CD4-positive, alpha-beta T cell treated with Interferon alpha-2 for 1 hour (primary cell): ENCODE measurements around the gene GOLM1.
A peak's percentile ranks its signal among the peaks of the same experiment; 100 is the strongest.
"Not testable (repeated sequence)": the region's sequence is repeated elsewhere in the genome, so short reads cannot be mapped to it uniquely, and the experiment has no call there.

Source experiments
- DNase-seq, 2 donors: peaks; one replicate each; pipeline ENCODE4 v3.0.0-alpha.2; 2020 to 2022

GOLM1 gene

DNA sequence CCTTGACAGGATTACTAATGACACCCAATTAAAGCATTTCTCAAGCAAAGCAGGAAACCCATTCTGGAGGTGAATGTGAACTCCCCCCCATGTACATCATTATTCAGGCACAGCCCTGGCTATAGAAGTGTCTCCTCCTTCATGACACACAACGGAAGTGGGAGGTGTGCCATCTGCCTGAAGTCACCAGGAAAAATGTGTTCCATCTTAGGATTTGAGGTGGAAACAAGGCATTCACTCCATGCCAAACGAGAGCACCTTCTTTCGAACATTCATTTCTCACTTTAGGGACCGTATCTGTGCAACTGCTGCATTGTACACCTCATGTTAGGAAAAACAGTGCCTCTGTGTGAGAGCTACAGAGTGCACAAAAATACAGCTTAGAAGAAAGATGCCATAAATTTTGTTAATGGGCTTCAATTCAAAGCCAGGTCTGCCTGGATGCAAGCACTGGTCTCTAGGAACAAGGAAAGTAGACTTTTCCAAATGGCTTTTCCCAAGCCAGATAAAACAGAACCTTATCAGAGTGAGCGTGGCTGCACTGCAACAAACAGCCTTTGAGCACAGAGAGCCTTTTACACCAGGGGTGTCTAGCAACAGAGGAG is 19.4 kb downstream of the GOLM1 start:
- no peak for DNase-seq

DNA sequence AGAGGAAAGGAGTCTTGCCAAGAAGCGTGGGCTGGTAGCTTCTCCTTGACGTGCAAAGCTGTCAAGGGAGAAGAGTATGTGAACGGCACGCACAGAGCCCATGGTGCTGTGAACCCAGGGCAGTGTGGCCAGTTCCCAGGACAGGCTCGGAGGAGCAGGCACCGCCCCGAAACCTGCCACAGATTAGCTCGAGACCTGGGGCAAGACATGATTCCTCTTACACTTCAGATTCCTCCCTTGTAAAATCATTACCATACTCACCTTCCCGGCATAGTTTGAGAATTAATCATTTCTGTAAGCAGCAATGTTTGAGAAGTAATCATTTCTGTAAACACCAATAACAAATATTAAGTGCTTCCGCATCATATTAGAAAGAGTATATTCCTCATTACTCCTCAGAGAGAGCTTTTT is 19.9 kb downstream of the GOLM1 start:
- no peak for DNase-seq

DNA sequence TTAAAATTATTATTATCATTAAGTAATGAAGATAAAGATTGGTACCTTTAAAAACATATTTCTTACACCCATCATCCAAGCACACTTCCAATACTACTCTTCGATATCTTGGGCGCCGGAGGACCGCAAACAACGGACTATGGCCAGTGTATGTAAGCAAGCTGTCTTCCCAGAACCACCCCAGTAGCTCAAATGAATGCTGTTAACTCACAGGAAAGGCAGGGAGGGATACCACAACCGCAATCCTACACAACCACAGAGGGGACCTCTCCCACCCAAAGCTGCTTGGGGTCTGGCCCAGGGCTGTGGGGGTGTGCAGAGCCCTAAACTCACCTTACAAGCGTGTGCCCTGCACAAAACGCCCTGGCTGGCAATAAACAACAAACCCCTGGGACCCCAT is 20.6 kb downstream of the GOLM1 start:
- no peak for DNase-seq

DNA sequence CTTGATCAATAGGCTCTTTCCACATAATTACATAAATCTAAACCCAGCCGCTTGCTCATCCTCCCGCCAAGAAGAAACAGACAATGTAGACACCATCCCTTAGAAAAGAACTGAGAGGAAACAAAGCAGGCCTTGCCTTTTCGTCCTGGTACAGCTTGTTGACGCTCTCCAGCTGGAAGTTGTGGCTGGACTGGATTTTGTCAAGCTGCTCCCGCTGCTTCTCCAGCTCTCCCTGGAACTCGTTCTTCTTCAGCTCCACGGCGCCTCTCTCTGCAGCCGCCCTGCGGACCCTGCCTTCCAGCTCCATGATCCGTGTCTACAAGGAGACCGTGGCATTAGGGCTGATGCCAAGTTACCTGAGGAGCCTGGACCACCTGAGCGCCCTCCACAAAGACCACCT is 22.1 kb downstream of the GOLM1 start:
- no peak for DNase-seq

DNA sequence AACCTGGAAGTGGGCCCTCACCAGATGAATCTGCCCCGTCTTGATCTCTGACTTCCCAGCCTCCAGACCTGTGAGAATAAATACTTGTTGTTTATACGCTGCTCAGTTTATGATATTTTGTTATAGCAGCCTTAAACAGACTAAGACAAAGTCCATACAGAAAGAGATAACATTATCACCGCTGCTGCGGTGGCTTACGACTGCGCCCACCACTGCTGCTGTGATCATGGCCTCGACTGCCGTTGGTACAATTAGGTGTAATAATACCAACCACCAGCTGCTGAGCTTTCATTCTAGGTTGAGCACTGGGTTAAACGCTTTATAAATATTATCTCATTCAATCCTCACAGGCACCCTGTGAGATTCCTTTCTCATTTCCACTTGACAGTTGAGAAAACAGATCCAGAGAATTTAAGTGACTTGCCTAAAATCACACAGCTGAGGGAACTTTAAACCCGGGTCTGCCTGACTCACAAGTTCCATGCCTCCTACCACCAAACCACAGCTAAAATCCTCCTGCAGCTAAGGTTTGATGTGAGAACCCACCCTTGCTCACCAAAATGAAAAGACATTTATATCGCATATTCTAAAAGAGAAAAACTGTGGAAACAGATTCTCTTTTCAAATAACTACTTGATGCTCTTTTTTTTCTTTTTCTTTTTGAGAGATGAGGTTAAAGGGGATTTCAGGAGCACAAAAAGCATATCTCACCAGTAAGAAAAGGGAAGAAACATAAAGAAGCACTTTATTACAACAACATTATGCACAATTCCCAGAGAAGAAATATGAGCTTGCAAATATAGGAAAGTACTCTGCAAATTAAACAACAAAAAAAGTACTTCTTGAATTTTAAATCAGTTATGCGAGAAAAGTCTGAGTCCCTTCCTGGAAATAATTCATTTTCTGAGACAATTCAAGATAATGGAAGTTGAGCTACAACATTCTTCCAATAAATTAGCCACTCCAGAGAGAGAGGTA is 23.9 kb downstream of the GOLM1 start:
- DNase-seq: no peak

DNA sequence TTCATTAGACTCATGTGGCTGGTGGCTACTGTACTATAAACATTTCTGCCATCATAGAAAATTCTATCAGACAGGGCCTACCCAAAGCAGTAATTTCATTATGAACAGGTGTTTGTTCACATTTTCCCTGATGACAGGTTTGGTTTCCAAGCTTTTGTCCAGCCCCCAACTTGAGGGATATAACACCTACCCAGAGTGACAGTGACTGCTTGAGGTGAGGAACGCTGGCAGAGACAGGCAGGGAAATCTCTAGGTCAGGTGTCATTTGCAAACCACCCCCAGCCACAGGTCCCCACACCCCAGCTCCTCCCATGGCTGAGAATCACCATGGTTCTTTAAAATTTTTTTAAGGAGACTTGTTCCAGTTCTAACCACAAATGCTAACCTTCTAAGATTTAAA is 25.5 kb downstream of the GOLM1 start:
- no peak for DNase-seq

DNA sequence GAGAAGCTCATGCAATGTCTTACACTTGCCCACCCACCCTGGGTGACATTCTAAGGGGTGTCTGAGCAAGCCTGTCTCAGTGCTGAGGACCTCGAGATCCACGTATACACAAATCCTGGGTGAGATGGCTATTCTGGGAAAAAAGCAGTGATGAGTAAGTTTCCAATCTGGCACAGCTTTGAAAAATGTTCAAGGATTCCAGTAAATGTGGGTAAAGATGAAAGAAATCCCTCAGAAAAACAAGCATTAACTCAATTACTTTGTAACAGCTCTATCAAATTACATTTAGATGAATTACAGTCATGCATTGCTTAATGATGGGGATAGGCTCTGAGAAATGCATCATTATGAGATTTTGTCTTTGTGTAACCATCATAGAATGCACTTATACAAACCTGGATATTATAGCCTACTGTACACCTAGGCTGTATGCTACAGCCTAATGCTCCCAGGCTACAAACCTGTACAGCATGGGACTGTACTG is 26.9 kb downstream of the GOLM1 start:
- DNase-seq: no peak

DNA sequence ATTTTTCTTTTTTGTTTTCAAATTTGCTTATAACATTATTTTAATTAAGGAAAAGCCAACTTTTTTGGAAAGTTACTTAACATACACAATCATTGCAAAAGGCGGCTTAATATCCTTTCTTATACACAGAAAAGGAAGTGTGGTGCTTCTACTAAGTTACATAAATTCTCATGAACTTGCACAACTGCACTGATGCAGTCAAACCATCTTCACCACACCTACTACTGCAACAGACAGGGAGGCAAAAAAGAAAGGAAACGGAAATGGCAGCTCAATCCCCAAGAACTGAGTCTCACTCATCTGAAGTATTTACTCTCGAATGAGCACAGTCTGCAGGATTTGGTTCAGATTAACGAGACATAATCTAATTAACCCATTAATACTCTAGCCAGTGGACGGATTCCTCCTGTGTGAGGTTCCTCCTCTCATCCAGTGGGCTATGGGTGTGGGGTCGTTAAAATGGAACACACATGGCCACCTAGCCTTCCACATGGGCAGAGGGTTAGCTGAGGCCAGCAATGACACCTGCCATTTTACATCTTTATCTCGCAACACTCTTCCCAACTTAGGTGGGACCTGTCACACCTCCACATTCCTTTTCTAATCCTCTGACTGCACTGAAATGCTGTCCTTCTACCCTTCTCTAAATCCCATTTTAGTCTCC is 30.0 kb downstream of the GOLM1 start:
- DNase-seq: no peak

DNA sequence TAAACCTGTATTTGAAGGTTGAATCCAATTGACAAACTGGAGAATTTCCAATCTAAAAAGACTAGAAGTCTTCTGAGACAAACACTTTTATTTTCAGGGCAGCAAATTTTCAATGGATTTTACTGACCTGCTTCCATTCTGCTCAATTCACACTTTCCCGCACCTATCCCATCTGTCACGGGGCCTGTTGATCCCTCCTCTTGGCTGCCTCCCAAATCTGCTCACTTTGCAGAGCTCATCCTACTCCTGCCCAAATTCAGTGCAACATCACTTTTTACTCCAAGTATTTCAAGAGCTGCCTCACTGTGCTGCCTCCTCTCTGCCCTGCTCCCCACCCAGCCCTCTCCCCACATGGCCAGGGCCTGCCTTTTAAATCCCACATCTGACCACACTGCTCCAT is 35.1 kb downstream of the GOLM1 start:
- DNase-seq: no peak

DNA sequence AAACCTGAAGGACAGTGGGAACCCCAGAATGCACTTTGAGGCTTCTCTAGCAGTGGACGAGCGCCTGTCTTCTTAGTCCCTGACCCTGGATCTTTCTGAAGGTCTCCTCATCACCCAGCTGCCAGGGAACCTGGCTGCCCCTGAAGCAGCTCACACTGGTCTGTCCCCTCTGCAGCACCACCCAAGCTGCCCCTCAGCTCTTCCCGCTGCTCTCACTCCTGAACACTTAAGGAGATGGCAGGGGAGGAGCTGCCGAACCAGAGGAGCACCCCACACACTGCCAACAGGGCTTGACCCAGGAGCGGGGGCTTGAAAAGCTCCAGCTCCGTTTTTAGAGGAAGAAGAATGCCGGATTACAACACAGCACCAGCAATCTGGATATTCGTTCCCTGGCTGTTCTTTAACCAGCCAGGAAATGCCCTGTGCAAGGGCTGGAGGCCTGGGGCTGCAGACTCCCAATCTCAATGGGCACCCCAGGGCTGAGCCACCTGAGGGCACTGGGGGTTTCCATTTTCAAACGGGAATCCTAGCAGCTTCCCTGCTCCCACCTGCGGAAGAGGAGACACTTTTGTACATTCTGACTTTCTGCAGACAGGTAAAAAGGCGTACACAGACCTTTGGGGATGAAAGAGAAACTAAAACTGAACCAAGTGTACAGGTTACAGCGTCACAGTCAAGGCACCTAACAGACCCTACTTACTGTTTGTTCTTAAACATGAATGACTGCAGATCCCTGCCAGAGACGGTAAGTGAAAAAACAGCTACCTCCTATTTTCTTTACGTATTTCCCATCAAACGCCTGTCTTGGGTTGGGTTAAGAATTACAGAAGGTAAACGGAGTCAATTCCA is 36.3 kb downstream of the GOLM1 start:
- no peak for DNase-seq

DNA sequence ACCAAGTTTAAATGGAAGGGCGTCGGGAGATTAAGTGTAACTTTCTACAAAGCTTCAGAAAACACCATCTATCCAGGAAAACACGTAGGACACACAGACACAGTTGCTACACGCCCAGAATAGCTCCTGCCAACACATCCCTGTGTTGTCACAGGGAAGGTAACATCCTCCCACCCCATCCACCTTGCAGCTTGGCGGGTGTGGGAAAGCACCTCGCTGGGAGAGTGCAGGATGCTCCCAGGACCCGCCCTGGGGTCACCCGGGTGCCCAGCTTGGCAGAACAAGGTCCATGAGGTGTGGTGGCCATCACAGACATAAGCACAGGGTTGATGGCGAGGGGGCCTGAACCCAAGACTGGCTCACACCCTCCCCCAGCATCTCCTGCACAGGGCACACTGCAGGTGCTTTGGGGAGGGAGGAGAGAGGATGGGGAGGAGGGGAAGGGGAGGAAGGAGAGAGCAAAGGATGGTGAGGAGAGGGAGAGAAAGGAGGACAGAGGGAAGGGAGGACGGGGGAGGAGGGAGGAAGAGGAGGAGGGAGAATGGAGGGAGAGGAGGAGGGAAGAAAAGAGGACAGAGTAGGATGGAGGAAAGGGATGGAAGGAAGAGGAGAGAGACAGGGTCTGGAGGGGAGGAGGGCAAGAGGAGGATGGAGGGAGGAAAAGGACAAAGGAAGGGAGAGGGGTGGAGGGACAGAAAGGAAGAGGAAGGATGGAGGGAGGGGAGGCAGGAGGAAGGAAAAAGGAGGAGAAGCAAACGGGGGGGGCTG is 37.2 kb downstream of the GOLM1 start:
- DNase-seq: no peak

DNA sequence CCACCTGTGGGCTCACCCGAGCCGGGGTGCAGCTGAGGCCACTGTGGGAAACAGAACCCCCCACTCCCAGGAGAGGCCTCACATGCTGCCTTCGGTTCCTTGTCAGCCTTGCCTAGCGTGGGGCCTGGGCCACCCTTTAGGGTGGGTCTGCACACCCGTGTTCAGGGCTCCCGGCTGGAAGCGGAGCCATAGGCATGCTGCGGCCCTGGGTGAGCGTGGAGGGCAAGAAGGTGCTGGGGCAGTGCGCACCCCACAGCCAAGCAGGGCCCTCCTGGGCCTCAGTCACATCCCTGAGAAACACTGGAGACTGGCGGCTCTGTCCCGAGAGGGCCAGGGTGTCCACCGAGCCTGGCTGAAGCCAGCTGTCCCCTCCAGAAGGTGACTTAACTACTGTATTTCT is 41.9 kb downstream of the GOLM1 start:
- DNase-seq: no peak

DNA sequence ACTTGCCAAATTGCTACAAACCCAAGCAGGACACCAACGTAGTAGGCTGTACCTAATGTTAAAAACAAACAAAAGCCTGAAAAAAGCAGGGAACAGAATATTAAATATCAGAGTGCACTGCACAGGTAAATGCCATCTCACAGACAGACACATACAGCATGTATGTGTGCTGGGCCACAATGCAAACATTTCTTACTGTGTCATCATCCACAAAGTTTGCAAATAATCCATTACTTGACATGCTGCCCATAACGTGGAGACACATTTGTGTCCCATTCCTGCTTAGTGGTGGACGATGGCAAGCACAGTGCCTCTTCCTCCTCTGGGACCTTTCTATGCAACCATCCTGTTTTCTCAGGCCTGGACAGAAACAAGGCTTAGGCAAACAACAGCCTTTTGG is 44.7 kb downstream of the GOLM1 start:
- no peak for DNase-seq

DNA sequence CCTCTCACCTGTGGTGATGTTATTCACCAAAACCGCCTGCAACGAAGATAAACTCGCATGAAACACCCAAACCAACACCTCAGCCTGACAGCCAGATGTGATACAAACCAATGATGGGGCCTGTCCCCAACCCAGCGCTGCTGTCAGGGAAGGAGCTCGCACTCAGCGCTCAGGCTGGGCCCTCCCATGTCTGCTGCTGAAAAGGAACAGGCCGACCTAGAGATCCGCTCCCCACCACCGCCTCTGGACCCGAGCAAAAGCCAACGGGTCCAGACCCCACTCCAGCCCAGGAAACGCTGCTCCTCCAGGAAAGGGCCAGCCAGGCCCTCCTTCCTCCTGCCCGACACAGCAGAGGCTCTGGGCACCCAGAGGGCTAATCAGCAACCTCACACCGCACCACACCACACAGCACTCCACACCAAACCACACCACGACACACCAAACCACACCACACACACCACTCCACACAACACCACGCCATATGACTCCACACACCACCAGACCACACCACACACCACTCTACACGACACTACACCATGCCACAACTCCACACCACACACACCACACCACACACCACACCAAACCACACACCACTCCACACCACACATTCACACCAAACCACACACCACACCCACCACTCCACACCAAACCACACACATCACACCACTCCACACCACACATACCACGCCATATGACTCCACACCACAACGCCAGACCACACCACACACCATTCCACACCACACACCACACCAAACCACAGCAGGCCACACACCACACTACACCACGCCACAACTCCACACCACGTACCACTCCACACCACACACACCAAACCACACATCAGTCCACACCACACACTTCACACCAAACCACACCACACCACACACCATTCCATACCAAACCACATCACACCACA is 46.5 kb downstream of the GOLM1 start:
- peak in 1 of 2 donors; percentile 0 for DNase-seq

DNA sequence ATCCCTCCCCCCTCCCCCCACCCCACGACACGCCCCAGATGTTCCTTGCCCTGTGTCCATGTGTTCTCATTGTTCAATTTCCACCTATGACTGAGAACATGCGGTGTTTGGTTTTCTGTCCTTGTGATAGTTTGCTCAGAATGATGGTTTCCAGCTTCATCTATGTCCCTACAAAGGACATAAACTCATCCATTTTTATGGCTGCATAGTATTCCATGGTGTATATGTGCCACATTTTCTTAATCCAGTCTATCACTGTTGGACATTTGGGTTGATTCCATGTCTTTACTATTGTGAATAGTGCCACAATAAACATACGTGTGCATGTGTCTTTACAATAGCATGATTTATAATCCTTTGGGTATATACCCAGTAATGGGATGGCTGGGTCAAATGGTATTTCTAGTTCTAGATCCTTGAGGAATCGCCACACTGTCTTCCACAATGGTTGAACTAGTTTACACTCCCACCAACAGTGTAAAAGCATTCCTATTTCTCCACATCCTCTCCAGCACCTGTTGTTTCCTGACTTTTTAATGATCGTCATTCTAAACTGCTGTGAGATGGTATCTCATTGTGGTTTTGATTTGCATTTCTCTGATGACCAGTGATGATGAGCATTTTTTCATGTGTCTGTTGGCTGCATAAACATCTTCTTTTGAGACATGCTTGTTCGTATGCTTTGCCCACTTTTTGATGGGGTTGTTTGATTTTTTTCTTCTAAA is 51.2 kb downstream of the GOLM1 start:
- DNase-seq: not testable (repeated sequence)

DNA sequence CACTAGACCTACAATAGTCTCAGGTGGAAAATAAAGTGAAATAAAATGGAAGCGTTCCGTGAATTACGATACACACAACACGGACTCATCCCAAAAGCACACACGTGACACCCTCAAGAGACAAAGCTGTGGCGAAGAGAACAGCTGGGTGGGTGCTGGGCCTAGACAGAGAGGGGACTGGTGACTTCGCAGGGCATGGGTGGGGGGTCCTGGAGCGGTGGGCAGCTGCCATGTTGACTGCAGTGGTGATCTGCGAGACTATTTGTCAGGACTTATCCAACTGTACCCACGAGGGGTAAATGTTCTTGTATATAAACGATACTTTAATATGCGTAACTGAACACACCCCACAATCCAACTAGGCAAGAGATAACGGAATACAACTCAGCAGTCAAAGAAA is 52.0 kb downstream of the GOLM1 start:
- no peak for DNase-seq

DNA sequence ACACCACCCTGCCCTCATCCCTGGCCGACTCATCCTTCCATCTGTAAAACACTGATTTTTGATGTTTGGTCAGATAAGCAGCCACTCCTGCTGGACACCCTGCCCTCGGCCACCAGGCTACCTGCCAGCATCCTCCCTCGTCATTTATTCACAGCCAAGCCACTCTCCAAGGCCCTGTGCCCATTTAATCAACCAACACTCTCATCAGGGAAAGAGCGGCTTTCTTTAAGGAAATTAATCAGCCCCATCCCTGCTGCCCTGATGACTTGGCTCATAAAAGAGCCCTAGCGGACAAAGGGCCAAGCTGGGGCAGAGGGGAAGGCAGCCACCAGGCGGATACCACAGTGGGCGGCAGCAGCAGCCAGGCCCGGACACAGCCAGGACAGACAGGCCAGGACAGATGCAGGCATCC is 52.4 kb downstream of the GOLM1 start:
- DNase-seq: no peak

DNA sequence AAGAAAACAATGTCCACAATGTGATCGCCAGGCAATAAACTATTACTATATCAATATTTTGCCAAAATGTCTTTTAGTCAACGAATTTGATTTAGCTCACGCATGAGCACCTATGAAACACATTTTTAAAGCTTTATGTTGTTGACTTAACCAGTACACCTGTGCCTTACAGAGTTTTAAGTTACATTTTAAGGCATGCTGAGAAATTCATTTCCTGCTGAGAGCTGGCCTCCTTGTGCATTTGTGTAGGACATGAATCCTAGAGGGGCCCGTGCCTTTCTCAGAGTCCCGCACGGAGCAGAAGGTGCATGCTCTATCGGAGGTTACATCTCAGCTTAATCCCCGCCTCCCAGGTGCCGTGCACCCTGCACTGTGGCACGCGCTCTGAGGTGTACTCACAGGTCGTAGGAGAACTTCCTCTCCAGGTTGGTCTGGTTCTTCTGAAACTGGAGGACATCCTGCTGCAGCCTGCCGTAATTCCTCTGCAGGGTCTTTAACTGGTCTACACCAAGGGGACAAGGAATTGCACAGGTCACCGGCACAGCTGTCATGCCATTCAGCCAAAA is 53.2 kb downstream of the GOLM1 start:
- no peak for DNase-seq

DNA sequence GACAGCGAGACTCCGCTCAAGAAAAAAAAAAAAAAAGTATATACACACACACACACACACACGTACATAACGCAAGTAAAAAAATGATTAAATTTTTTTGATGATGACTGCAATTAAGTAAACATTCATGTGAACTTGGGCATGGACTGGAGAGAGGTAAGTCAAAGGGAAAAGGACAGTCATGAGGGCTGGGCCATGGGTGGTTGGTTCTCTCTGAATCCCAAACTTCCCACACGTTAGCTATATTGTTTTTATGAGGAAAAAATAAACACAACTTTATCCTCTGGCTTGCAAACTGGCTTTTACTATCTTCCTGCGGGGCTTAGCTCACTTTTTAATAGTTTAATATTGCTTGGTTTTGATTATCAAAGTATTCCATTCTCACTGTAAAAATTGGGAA is 53.7 kb downstream of the GOLM1 start:
- no peak for DNase-seq

DNA sequence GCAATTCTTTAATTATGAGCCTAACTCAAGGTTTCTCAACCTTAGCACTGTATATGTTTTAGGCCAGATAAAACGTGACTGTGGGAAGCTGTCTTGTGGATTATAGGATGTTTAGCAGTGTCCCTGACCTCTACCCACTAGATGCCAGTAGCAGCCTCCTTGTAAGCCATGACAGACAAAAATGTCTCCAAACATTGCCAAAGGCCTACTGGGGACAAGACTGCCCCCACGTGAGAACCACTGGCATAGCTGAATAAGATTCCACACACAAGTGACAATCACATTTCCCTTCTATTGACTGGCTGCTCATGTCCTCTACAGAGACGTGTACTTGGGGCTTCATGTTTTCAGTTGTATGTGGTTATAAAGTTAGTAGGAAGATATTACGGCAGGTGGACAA is 55.4 kb downstream of the GOLM1 start:
- DNase-seq: no peak
